ENCODE measurements around the gene RNF113B. TPM values are rescaled to one million over a fixed set of nuclear protein-coding genes. Genes with fewer than 3 reads are reported as not detected.

RNF113B gene
- total and polyA plus RNA-seq, 4 donors, result 0.20 TPM; not detected in 3

- peaks cover 51% of the 10 kb centered on the region for H3K4me1 ChIP-seq (ENCODE audit: control insufficient read depth, insufficient read depth, low read length)
- H3K27ac ChIP-seq (ENCODE audit: low read depth, low read length), result no peak overlapping the region
- no peaks in the 10 kb centered on the region for H3K9me3 ChIP-seq (ENCODE audit: control insufficient read depth, insufficient read depth, low read length)
- H3K27me3 ChIP-seq (ENCODE audit: control insufficient read depth, insufficient read depth, low read length), result no peaks in the 10 kb centered on the region
- H3K4me3 ChIP-seq (ENCODE audit: low read depth, low read length), result no peak overlapping the region
- 100% methylated on average over 1 of the region's 6 CpGs for WGBS (ENCODE audit: insufficient coverage)
- DNase-seq (ENCODE audit: low read depth in 4 of 6, low spot score in 6 of 6), result no peak
- H3K36me3 ChIP-seq (ENCODE audit: control insufficient read depth, insufficient read depth, low read length), result peaks cover 9% of the 10 kb centered on the region
Measured at GRCh38 chr13:98219685-98220084, 42.6 kb upstream of the RNF113B start.

- WGBS (ENCODE audit: insufficient coverage), result 89% methylated on average over 10 of the region's 12 CpGs
- peak overlapping the region; percentile 2 for H3K27ac ChIP-seq (ENCODE audit: low read depth, low read length)
- H3K4me1 ChIP-seq (ENCODE audit: control insufficient read depth, insufficient read depth, low read length), result peaks cover 50% of the 10 kb centered on the region
Measured at GRCh38 chr13:98217597-98217996, 40.5 kb upstream of the RNF113B start.

DNA sequence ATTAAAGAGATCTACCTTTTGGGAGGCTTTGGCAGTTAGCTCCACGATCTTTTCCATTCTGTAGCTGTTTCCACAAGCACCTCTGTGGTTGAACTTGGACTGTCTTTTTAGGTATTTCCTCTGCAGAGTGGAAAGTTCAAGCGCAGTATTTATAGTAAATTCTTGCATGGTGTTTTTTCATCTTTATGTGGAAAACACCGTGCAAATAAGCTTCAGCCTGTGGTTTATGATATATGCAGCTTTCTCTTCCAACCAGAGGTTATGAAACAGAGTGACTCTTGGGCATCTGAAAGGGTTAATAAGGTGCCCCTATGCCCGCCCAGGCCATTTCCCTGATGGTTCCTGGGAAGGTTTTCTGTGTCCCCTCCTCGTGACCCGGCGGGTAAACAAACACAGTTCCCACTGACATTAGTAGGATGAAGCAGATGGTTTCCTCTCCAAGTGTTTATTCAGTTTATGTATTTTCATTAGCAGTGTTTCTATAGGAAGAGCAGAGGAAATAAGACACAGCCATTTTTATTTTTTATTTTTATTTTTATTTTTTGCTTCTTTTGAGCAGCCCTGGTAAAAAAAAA lies 39.7 kb upstream of the RNF113B start:
- Histone ChIP-seq H3K4me3 (ENCODE audit: low read depth, low read length) (no peak overlapping the region), H3K36me3 (ENCODE audit: control insufficient read depth, insufficient read depth, low read length) (peaks cover 20% of the 10 kb centered on the region), H3K27ac (ENCODE audit: low read depth, low read length) (peak overlapping the region; percentile 2), H3K4me1 (ENCODE audit: control insufficient read depth, insufficient read depth, low read length) (peaks cover 45% of the 10 kb centered on the region), H3K27me3 (ENCODE audit: control insufficient read depth, insufficient read depth, low read length) (no peaks in the 10 kb centered on the region), H3K9me3 (ENCODE audit: control insufficient read depth, insufficient read depth, low read length) (no peaks in the 10 kb centered on the region)
- DNase-seq (ENCODE audit: low read depth in 4 of 6, low spot score in 6 of 6), result no peak
- WGBS (ENCODE audit: insufficient coverage), result 100% methylated on average over 1 of the region's 7 CpGs

More at GRCh38 chr13:98217597-98217996, 40.5 kb upstream of the RNF113B start:
- H3K9me3 ChIP-seq (ENCODE audit: control insufficient read depth, insufficient read depth, low read length), result no peaks in the 10 kb centered on the region
- no peak overlapping the region for H3K4me3 ChIP-seq (ENCODE audit: low read depth, low read length)
- no peaks in the 10 kb centered on the region for H3K27me3 ChIP-seq (ENCODE audit: control insufficient read depth, insufficient read depth, low read length)
- H3K36me3 ChIP-seq (ENCODE audit: control insufficient read depth, insufficient read depth, low read length), result peaks cover 20% of the 10 kb centered on the region
- DNase-seq (ENCODE audit: low read depth in 4 of 6, low spot score in 6 of 6), result no peak

- DNase-seq (ENCODE audit: low read depth in 4 of 6, low spot score in 6 of 6), result peak in 3 of 6 donors; percentile 17 to 70 (median 64)
- Histone ChIP-seq H3K27me3 (ENCODE audit: control insufficient read depth, insufficient read depth, low read length) (no peaks in the 10 kb centered on the region), H3K36me3 (ENCODE audit: control insufficient read depth, insufficient read depth, low read length) (peaks cover 20% of the 10 kb centered on the region), H3K4me3 (ENCODE audit: low read depth, low read length) (no peak overlapping the region), H3K27ac (ENCODE audit: low read depth, low read length) (no peak overlapping the region), H3K9me3 (ENCODE audit: control insufficient read depth, insufficient read depth, low read length) (no peaks in the 10 kb centered on the region), H3K4me1 (ENCODE audit: control insufficient read depth, insufficient read depth, low read length) (peaks cover 44% of the 10 kb centered on the region)
- WGBS (ENCODE audit: insufficient coverage), result 12% methylated on average over 3 of the region's 4 CpGs
Measured at GRCh38 chr13:98216135-98216565, 39.1 kb upstream of the RNF113B start.

GRCh38 chr13:98215508-98215907 lies 38.4 kb upstream of the RNF113B start:
- no peak for DNase-seq (ENCODE audit: low read depth in 4 of 6, low spot score in 6 of 6)
- H3K4me3 ChIP-seq (ENCODE audit: low read depth, low read length), result no peak overlapping the region
- H3K4me1 ChIP-seq (ENCODE audit: control insufficient read depth, insufficient read depth, low read length), result peaks cover 40% of the 10 kb centered on the region
- WGBS (ENCODE audit: insufficient coverage), result no CpG with 5 or more reads among the region's 6 CpGs
- H3K27me3 ChIP-seq (ENCODE audit: control insufficient read depth, insufficient read depth, low read length), result no peaks in the 10 kb centered on the region
- peaks cover 20% of the 10 kb centered on the region for H3K36me3 ChIP-seq (ENCODE audit: control insufficient read depth, insufficient read depth, low read length)
- H3K9me3 ChIP-seq (ENCODE audit: control insufficient read depth, insufficient read depth, low read length), result no peaks in the 10 kb centered on the region
- no peak overlapping the region for H3K27ac ChIP-seq (ENCODE audit: low read depth, low read length)

DNA sequence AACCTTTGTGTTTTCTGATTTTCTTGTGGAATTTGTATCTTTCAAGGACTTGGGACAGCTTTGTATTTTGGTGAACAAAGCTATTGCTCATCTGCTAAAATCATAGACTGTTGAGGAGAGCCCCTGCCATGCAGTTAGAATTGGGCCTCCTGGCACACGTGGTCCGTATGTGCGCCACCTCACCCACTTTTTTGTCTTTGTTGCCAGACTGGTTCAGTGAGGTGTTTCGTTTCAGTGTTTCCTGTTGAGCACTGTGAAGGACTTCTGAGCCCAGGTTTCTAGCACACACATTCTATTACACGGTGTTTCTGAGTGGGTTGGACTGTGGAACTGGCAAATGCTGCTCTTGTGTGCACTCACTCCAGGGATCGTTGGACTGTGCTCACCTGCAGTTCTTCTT lies 37.6 kb upstream of the RNF113B start:
- no peak for DNase-seq (ENCODE audit: low read depth in 4 of 6, low spot score in 6 of 6)
- Histone ChIP-seq H3K27ac (ENCODE audit: low read depth, low read length) (no peak overlapping the region), H3K9me3 (ENCODE audit: control insufficient read depth, insufficient read depth, low read length) (no peaks in the 10 kb centered on the region), H3K4me1 (ENCODE audit: control insufficient read depth, insufficient read depth, low read length) (peaks cover 37% of the 10 kb centered on the region), H3K36me3 (ENCODE audit: control insufficient read depth, insufficient read depth, low read length) (peaks cover 20% of the 10 kb centered on the region), H3K27me3 (ENCODE audit: control insufficient read depth, insufficient read depth, low read length) (no peaks in the 10 kb centered on the region), H3K4me3 (ENCODE audit: low read depth, low read length) (no peak overlapping the region)
- WGBS (ENCODE audit: insufficient coverage), result 92% methylated on average over 2 of the region's 6 CpGs

DNA sequence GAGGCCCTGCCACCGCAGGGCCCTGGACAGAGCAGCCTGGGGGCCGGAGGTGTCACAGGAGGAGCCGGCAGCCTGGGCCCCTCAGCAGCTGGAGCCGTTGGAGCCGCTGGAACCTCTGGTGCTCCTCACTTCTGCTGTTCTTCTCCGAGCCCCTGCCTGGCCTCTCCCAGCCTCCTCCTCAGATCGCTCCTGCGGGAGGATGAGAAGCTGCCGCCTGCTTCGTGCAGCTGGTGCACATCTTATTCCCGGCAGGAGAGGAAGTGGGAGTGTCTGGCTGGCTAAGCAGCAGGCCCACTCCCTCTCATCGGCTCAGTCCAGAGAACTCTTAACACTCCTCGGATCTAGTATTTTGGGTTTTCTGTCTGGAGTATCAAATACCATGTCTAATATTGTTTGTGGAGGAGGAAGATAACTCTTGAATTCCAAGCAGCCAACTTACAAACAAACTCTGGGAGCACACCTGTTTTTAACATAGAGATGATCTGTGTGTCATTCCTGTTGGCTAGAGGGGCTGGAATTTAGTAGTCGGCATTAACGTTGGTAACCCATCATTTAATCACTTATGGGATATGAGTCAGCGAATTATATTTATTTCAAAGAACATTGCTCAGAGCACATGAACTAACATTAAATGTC lies 37.1 kb upstream of the RNF113B start:
- WGBS (ENCODE audit: insufficient coverage), result 46% methylated on average over 6 of the region's 16 CpGs
- Histone ChIP-seq H3K4me3 (ENCODE audit: low read depth, low read length) (no peak overlapping the region), H3K27ac (ENCODE audit: low read depth, low read length) (no peak overlapping the region), H3K4me1 (ENCODE audit: control insufficient read depth, insufficient read depth, low read length) (peaks cover 35% of the 10 kb centered on the region), H3K27me3 (ENCODE audit: control insufficient read depth, insufficient read depth, low read length) (no peaks in the 10 kb centered on the region), H3K36me3 (ENCODE audit: control insufficient read depth, insufficient read depth, low read length) (peaks cover 20% of the 10 kb centered on the region), H3K9me3 (ENCODE audit: control insufficient read depth, insufficient read depth, low read length) (no peaks in the 10 kb centered on the region)
- DNase-seq (ENCODE audit: low read depth in 4 of 6, low spot score in 6 of 6), result peak in 1 of 6 donors; percentile 45

- Histone ChIP-seq H3K4me3 (ENCODE audit: low read depth, low read length) (no peak overlapping the region), H3K27me3 (ENCODE audit: control insufficient read depth, insufficient read depth, low read length) (no peaks in the 10 kb centered on the region), H3K27ac (ENCODE audit: low read depth, low read length) (no peak overlapping the region), H3K4me1 (ENCODE audit: control insufficient read depth, insufficient read depth, low read length) (peaks cover 35% of the 10 kb centered on the region), H3K9me3 (ENCODE audit: control insufficient read depth, insufficient read depth, low read length) (no peaks in the 10 kb centered on the region), H3K36me3 (ENCODE audit: control insufficient read depth, insufficient read depth, low read length) (peaks cover 20% of the 10 kb centered on the region)
- DNase-seq (ENCODE audit: low read depth in 4 of 6, low spot score in 6 of 6), result no peak
- WGBS (ENCODE audit: insufficient coverage), result 100% methylated on average over 2 of the region's 8 CpGs
Measured at GRCh38 chr13:98213354-98213753, 36.3 kb upstream of the RNF113B start.

GRCh38 chr13:98212763-98213162 lies 35.7 kb upstream of the RNF113B start:
- no peak overlapping the region for H3K4me3 ChIP-seq (ENCODE audit: low read depth, low read length)
- whole genome bisulfite sequencing (ENCODE audit: insufficient coverage), result 86% methylated on average over 1 of the region's 5 CpGs
- peaks cover 30% of the 10 kb centered on the region for H3K4me1 ChIP-seq (ENCODE audit: control insufficient read depth, insufficient read depth, low read length)
- no peaks in the 10 kb centered on the region for H3K9me3 ChIP-seq (ENCODE audit: control insufficient read depth, insufficient read depth, low read length)
- no peak for DNase-seq (ENCODE audit: low read depth in 4 of 6, low spot score in 6 of 6)
- H3K36me3 ChIP-seq (ENCODE audit: control insufficient read depth, insufficient read depth, low read length), result peaks cover 17% of the 10 kb centered on the region
- no peaks in the 10 kb centered on the region for H3K27me3 ChIP-seq (ENCODE audit: control insufficient read depth, insufficient read depth, low read length)
- no peak overlapping the region for H3K27ac ChIP-seq (ENCODE audit: low read depth, low read length)

- WGBS (ENCODE audit: insufficient coverage), result 91% methylated on average over 4 of the region's 5 CpGs
- H3K9me3 ChIP-seq (ENCODE audit: control insufficient read depth, insufficient read depth, low read length), result peaks cover 7% of the 10 kb centered on the region
- no peak for DNase-seq (ENCODE audit: low read depth in 4 of 6, low spot score in 6 of 6)
- H3K36me3 ChIP-seq (ENCODE audit: control insufficient read depth, insufficient read depth, low read length), result peaks cover 6% of the 10 kb centered on the region
- H3K27ac ChIP-seq (ENCODE audit: low read depth, low read length), result no peak overlapping the region
- no peak overlapping the region for H3K4me3 ChIP-seq (ENCODE audit: low read depth, low read length)
- peaks cover 9% of the 10 kb centered on the region for H3K4me1 ChIP-seq (ENCODE audit: control insufficient read depth, insufficient read depth, low read length)
- H3K27me3 ChIP-seq (ENCODE audit: control insufficient read depth, insufficient read depth, low read length), result no peaks in the 10 kb centered on the region
Measured at GRCh38 chr13:98208606-98209005, 31.5 kb upstream of the RNF113B start.
